Activated CD4-positive, CD25-positive, alpha-beta regulatory T cell treated with anti-CD3 and anti-CD28 coated beads, Interleukin-2, amount 50 U/mL, for 24 hours (primary cell): ENCODE results near the gene TECR.
"Not testable (repeated sequence)": the region's sequence is repeated elsewhere in the genome, so short reads cannot be mapped to it uniquely, and the experiment has no call there.

Experiments used
- ATAC-seq, 2 donors: fragments of 150-1000 bp; cut with Tn5 transposase; one replicate each; pipeline ENCODE4 v1.10.0; 2021; ENCODE audit warnings: mild to moderate bottlenecking in 1 of 2, moderate library complexity in 1 of 2

Gene TECR

DNA sequence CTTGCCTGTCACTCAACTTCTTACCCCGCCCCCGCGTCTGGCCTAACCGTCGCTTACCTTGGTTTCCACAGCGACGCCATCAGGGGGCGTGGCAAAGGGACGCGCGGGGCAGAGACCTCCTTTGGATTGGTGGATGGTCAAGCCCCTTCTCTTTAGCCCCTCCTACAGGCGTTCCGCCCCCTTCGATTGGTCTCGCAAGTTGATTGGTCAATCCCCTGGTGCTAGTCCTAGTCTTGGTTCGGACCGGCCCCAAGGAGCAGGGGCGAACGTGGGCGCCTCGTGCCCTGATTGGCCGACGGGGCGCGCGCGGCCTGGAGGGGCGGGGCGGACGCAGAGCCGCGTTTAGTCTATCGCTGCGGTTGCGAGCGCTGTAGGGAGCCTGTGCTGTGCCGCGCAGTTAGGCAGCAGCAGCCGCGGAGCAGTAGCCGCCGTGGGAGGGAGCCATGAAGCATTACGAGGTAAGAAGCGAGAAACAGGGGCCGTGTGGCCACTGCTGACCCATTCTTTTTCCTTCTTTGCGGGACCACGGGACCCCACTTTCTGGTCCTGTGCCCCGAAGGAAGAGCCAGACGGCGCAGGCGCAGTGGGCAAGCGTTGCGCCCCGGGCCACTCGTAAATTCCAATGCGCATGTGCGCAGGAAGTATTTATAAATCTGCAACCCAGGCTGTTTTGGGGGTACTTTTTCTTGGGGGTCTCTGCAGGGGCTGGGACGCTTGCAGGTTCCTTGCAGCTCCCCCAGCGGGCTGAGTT lies at the start of gene TECR:
Gene TECR (plus strand): TSS at position 341 of the 751 bp plus-strand sequence. CDS start 103 bp downstream, at position 444.
- peak; percentile 96 to 97 for ATAC-seq

DNA sequence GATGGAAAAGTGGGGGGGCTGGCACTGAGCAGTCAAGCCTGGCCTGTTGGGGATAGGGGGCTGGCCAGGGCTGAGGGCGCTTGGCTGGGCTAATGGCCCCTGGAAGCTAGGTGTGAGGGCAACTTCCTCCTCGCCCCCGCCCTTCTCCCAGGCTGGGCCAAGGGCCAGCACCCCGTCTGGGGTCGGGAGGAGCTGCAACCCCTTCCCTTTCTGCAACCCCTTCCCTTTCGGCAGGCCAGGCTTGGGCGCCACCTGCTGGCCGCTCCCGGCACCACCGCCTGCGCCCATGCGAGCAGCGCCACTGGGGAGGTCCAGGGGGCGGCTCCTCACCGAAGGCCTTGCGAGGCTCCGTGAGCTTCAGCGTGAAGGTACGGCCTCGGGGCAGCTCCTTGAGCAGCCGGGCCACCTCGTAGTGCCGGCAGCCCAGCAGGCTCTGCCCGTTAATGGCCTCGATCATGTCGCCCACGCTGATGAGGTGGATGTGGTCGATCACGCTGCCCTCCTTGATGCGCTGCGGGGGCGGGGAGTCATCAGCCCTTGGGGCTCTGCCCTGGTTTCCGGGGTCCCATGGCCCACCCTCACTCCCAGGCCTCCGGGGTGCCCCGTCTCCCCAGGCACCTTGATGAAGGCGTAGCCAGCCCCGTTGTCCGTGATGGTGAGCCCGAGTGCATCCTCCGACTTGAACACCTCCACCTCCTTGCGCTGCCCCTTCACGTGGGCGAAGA lies 49.3 kb upstream of the TECR start:
- peak; percentile 37 to 60 for ATAC-seq

DNA sequence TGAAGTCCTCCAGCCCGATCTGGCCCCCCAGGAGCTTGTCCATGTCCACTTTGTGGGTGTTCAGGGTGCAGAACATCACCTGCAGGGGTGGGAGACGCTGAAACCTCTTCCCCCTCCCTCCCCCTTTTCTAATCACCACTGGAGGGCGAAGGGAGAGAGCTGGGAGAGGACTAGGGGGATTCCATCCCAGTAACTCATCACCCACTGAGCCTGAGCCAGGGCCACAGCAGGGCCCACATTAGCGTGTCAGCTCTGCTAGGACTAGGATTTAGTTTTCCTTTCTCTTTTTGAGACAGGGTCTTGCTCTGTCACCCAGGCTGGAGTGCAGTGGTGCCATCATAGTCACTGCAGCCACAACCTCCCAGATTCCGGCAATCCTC lies 48.7 kb upstream of the TECR start:
- ATAC-seq = no peak

DNA sequence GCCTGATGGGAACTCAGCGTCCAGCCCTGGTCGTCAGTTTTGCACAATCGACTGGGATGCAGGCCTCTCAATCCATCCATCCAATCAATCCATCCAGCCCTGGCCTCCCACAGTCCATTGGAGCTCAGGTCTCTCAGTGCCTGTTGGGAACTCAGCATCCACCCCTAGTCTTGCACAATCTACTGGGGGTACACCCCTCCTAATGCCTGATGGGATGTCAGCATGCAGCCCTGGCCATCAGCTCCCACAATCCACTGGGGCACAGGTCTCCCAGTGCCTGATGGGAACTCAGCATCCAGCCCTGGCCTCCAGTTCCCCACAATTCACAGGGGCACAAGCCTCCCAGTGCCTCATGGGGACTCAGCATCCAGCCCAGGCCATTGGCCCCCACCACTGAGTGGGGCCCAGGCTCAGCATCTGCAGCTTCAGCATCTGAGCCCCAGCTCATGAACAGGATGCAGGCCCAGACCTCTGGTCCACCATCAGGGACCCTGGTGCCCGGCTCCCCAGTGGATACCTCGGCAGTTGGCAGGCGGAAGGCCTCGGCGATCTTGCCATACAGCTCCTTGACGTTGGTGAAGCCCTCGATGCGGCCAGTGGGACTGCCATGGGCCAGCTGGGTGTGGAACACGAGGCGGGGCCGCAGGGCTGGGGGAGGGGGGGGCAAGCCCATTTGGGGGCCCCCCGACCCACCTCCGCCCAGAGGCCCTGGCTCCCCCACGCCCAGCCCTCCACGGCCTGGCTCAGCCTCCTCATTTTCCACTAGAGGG lies 47.0 kb upstream of the TECR start:
- ATAC-seq = no peak

- ATAC-seq = no peak
Observed at GRCh38 chr19:14487370-14488125, 41.8 kb upstream of the TECR start.

DNA sequence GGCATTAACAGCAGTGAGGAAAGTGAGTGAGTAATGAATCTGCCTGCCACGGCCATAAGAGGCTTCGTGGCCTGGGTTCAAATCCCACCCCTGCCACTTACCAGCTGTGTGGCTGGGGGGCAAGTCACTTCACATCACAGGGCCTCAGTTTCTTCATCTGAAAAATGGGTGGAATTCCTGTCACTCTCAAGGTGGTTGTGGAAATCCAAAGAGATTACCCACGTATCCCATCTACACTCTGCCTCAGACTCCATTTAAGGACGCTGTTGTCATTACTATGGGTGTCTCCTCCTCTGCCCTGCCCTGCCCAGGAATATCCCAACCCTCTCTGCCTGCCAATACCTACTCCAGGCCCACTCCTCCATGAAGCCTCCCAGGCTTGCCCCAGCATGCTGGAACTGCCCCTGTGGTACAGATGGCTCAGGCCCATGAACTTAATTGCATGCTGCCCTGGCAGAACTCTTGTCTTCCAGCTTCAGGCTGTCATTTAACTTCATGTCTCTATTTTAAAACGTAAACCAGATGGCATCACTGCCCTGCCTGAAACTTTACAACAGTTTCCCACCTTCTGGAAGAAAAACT lies 36.5 kb upstream of the TECR start:
- no peak for ATAC-seq

DNA sequence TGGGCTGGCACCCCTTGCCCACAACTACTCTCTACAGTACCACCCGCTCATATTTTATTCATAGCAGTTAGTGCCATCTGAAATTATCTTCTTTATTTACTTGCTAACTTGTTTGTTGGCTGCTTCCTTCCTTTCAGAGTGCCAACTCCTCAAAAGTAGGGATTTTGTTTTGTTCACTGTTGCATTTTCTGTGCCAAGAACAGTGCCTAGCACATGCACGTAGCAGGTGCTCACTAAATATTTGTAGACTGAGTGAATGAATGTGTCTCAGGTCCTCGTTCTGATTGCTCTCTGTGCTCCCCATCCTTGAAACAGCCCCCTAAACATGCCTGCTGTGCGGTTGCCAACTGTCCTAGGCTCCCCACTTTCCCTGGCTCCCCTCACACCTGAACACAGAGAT lies 35.0 kb upstream of the TECR start:
- no peak for ATAC-seq

DNA sequence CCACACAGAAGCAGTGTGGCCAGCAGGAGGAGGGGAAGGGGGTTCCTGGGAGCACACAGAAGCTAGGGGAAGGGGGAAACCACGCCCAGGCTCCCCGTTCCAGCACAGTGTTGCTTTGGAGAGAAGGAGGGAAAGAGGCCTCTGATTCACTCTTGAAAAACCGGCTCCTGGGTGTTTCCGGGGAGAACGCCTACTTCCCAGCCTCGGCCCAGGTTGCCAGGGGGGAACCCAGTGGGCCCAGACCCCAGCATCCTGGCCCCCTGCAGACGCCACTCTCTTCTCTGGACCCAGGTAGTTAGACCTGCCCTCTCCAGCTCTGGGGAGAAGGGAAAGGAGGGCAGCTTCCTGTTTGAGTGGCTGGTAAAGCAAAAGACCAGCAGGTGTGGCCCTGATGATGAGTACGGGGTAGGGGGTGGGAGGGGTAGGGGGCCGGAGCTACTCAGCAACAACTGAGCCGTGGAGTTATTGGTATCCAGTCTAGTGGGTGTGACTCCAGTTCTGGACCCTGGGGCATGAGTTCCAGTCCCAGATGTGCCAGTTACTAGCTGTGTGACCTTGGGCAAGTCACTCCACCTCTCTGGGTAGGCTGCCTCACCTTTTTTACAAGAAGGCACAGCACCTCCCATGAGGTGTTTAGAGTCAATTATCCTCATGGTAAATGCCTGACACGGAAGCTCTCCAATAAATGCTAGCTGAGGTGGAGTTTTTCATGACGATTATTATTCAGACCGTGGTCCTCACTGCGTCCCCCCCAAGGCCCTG lies 34.3 kb upstream of the TECR start:
- no peak for ATAC-seq

DNA sequence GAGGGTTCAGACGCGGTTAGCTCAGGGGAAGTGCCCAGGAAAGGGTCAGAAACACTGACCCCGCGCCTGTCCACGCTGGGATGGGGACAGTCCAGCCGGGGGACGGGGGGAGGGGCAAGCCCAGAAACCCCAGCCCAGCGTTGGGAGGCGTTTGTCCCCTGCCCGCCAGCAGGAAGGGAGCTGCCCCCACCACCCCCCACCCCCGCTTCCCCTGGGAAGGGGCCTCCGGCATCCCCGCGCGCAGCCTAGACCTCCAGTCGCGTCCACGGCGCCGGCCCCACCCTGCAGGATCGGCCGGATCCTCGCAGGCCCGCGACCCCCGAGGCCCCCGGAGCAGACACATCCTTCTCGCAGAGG lies 33.7 kb upstream of the TECR start:
- no peak for ATAC-seq

- ATAC-seq = peak; percentile 90 to 91
Observed at GRCh38 chr19:14496029-14496833, 33.2 kb upstream of the TECR start, which contains the start of gene GIPC1. GIPC1 (minus strand) TSS chr19:14496127; CDS start chr19:14482976, 13,151 bp downstream.

DNA sequence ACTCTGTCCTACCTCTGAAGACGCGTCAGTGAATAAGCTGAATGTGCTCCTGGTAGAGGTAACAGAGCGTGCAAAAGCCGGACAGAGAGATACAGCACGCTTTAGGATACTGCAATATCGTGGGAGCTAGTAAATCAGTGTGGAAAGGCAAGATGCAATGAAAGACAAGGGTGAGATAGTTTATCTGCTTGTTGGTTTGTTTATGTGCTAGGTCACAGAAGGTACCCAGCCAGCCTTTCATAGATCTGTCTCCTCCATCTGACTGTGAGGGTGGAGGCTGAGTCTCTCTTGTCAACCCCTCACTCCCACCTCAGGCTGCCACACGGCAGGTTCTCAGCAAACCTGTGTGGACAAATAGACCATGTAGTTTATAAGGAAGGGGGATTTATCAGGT lies 32.6 kb upstream of the TECR start:
- no peak for ATAC-seq

DNA sequence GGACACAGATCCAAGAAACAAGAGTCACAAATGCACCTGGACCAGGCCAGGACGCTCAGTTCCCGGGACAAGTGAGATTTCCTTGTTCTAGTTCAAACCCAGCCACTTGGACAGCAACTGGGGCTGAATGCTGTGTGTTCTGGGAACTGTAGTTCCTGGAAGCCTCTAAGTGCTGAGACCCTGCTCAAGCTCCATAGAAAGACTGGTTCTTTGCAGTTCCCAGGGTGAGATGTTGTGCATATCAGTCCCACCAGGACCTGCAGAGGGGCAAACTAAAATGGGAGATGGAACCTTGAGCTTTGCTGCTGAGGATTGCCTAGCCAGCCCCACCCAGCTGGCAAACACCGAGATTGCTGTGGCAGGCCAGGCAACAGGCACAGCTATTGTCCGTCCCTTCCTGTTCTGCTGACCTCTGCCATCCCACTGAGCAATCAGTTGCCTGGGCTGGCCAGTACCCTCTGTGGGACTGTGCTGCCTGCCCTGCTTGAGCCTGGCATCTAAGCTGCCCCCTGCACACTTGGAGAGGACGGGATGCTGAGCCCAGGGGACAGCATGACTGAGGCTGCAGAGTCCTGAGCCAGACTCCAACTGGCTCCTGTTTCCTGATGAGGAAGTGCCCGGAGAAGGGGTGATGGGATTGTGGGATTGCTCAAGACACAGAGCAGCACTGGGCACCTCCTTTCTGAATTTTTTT lies 32.0 kb upstream of the TECR start:
- no peak for ATAC-seq

DNA sequence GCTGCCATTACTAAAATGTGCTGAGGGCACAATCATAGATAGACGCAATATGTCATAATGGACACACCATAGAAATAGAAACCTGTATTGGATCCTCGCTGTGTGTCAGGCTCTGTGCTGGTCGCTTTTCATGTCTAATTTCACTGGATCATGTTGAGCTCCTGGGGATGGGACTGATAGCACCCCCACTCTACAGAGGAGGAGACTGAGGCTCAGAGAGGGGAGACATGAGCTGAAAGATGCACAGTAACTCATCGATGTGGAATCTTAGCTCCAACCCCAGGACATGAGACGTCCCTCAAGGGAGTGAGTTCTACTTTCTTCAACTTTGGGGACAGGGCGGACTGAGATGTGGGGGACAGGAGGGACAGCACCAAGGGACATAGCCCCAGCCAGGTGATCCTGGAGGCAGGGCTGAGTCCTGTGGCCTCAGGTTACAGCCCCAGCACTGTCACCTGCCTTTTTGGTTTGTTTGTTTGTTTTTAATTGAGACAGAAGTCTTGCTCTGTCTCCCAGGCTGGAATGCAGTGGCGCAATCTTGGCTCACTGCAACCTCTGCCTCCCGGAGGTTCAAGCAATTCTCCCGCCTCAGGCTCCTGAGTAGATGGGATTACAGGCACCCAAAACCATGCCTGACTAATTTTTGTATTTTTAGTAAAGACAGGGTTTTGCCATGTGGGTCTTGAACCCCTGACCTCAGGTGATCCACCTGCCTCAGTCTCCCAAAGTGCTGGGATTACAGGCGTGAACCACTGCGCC lies 26.9 kb upstream of the TECR start:
- no peak for ATAC-seq

DNA sequence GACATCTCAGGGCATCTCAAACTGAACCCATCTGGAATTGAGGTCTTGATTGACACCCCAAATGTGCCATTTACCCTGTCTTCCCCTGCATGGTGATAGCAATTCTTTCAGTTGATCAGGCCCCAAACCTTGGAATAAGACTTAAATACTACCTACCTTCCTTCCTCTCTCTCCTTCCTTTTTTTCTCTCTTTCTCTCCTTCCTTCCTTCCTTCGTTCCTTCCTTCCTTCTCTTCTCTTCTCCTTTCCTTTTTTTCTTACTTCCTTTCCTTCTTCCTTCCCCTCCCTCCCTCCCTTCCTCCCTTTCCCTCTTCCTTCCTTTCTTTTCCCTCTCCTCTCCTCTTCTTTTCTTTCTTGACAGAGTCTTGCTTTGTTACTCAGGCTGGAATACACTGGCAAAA lies 26.1 kb upstream of the TECR start:
- ATAC-seq = no peak

DNA sequence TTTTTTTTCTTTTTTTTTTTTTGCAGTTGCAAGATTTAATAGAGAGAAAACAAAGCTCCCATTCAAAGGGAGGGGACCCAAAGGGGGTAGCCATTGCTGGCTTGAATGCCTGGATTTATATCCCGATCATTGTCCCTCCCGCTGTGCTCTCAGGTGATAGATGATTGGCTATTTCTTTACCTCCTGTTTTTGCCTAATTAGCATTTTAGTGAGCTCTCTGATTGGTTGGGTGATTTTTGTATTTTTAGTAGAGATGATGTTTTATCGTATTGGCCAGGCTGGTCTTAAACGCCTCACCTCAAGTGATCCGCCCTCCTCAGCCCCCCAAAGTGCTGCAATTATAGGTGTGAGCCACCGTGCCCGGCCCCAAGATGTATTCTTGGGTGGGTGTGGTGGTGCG lies 24.8 kb upstream of the TECR start:
- not testable (repeated sequence) for ATAC-seq

GRCh38 chr19:14505488-14506239 lies 23.7 kb upstream of the TECR start:
- peak; percentile 64 to 78 for ATAC-seq

DNA sequence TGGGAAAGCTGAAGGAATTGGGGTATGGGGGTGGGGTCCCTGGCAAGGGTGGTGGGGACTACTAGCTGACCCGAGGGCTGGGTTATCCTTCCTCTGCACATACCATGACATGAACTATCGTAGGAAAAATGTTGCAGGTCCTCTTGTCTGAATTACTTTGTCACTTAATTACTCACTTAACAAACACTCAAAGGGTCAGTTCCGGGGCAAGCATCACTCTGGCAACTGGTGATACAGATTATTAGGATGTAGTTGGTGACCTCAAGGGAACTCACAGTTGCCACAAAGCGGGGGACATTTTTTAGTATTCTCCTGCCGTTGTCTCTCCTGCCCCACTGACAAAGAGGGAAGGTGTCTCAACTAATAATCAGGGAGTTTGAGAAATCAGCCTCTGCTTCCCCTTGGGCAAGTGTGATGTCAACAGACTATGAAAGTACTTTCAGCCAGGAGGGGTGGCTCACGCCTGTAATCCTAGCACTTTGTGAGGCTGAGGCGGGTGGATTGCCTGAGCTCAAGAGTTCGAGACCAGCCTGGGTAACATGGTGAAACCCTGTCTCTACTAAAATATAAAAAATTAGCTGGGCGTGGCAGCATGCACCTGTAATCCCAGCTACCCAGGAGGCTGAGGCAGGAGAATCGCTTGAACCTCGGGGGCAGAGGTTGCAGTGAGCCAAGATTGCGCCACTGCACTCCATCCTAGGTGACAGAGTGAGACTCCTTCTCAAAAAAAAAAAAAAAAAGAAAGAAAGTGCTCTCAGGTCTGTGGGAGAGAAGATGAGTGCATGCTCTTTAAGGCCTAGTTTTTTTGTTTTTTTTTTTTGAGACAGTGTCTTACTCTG lies 21.5 kb upstream of the TECR start:
- ATAC-seq = no peak
